K562 (cell line): Measurements from ENCODE around the gene ITPA. TPM values are rescaled to one million over a fixed set of nuclear protein-coding genes. Genes with fewer than 3 reads are reported as not detected.

Experiments used
- ATAC-seq: fragments of 200-7000 bp; cut with Tn5 transposase; 3 replicates; pipeline ENCODE4 v1.9.1; 2020; ENCODE audit warnings: moderate library complexity
- BruUV-seq: library from RNA; stranded (reverse); fragments of 400-500 nt; replicated peaks from 2 replicates; lab custom pipeline; 2021; lab: Mats Ljungman, UMichigan
- CTCF ChIA-PET: fragments of 300-600 bp; formaldehyde crosslinking; extraction: SDS; loops from one replicate; lab custom pipeline; 2021; ENCODE audit warnings: low intra/inter-chr PET ratio; lab: Yijun Ruan, JAX
- POLR2A ChIA-PET: fragments of 300-600, 350-650 bp; sonication (Branson Sonifier 250); formaldehyde crosslinking; extraction: SDS; loops from one replicate; lab custom pipeline; 2021; ENCODE audit warnings: antibody characterized with exemption, inconsistent platforms; lab: Yijun Ruan, JAX
- DNase-seq, 4 experiments: peaks; one replicate each; pipeline versions ENCODE4 v3.0.0 to v3.0.0-alpha.2; 2011 to 2018; ENCODE audit warnings: low spot score in 3 of 4, mixed read lengths in 3 of 4; ENCODE audit errors: extremely low read depth in 1 of 4
- FAIRE-seq: peaks from 2 replicates; lab custom pipeline; 2011; peaks lifted over from hg19 to GRCh38; lab: Jason Lieb, UNC
- H2AFZ ChIP-seq: 2 replicates; pipeline ENCODE4 v1.6.0; 2011; ENCODE audit warnings: low read depth, low read length, control low read depth, inconsistent platforms
- H3K27ac ChIP-seq: fragments of 200-600 bp; 3 replicates; pipeline ENCODE4 v1.8.0; 2011; ENCODE audit warnings: low read depth, mild to moderate bottlenecking, control low read depth, inconsistent platforms, low read length, moderate library complexity, mixed read lengths; ENCODE audit errors: extremely low read depth
- H3K27me3 ChIP-seq, 2 experiments: fragments of 300-600 bp in 1 of 2; 2 replicates in 1 of 2; 3 replicates in 1 of 2; pipeline versions ENCODE4 v1.6.0 to v1.8.0; 2011; ENCODE audit warnings: inconsistent platforms in 2 of 2, low read length in 2 of 2, mild to moderate bottlenecking in 1 of 2, mixed read lengths in 1 of 2, moderate library complexity in 1 of 2; ENCODE audit not compliant: control insufficient read depth in 2 of 2, insufficient read depth in 2 of 2
- H3K36me3 ChIP-seq: fragments of 300-600 bp; 3 replicates; pipeline ENCODE4 v1.8.0; 2011; ENCODE audit warnings: mild to moderate bottlenecking, low read length, inconsistent platforms; ENCODE audit not compliant: control insufficient read depth, insufficient read depth
- H3K4me1 ChIP-seq, 2 experiments: fragments of 200-600 bp in 1 of 2; replicated peaks in 1 of 2; 2 replicates in 1 of 2; 3 replicates in 1 of 2; pipeline versions ENCODE4 v1.5.1 to v1.8.0; 2011; ENCODE audit warnings: inconsistent platforms in 2 of 2, low read length in 2 of 2, mild to moderate bottlenecking in 1 of 2, mixed read lengths in 1 of 2, moderate library complexity in 1 of 2; ENCODE audit not compliant: control insufficient read depth in 2 of 2, insufficient read depth in 2 of 2
- H3K4me2 ChIP-seq: 2 replicates; pipeline ENCODE4 v1.6.1; 2011; ENCODE audit warnings: low read length, control low read depth, inconsistent platforms, mixed read lengths; ENCODE audit not compliant: insufficient read depth
- H3K4me3 ChIP-seq: fragments of 200-600 bp; sonication (generic), shearing (Covaris generic); 2 replicates; pipeline ENCODE4 v1.5.1; 2016; ENCODE audit warnings: control low read depth, inconsistent platforms
- H3K79me2 ChIP-seq: fragments of 200-600 bp; 3 replicates; pipeline ENCODE4 v1.8.0; 2011; ENCODE audit warnings: low read length, inconsistent platforms; ENCODE audit not compliant: control insufficient read depth, insufficient read depth
- H3K9ac ChIP-seq, 2 experiments: 2 replicates each; pipeline versions ENCODE4 v1.6.0 to v1.6.1; 2011; ENCODE audit warnings: low read depth in 2 of 2, low read length in 2 of 2, control low read depth in 1 of 2, inconsistent platforms in 1 of 2, mild to moderate bottlenecking in 1 of 2, mixed read lengths in 1 of 2; ENCODE audit not compliant: insufficient read depth in 1 of 2
- H3K9me1 ChIP-seq: one replicate; pipeline ENCODE4 v1.6.0; 2011; ENCODE audit warnings: inconsistent platforms, mild to moderate bottlenecking, low read length, moderate library complexity; ENCODE audit not compliant: control insufficient read depth, insufficient read depth
- H3K9me3 ChIP-seq: replicated peaks from 2 replicates; pipeline ENCODE4 v1.5.1; 2011; ENCODE audit warnings: low read depth, low read length, inconsistent platforms; ENCODE audit not compliant: control insufficient read depth, insufficient read depth
- H4K20me1 ChIP-seq: replicated peaks from 2 replicates; pipeline ENCODE4 v1.6.1; 2011; ENCODE audit warnings: low read length, inconsistent platforms, mixed read lengths; ENCODE audit not compliant: control insufficient read depth, insufficient read depth
- AFF1 ChIP-seq, 2 experiments: fragments of 450-650 bp; IDR thresholded peaks; 2 replicates each; pipeline ENCODE4 v1.6.1; 2018; ENCODE audit warnings: mild to moderate bottlenecking in 2 of 2, low read depth in 1 of 2; ENCODE audit not compliant: partially characterized antibody in 2 of 2
- ATF2 ChIP-seq: sonication (generic); formaldehyde crosslinking; IDR thresholded peaks from 2 replicates; pipeline ENCODE4 v1.8.1; 2022; ENCODE audit warnings: missing genetic modification reagents
- EWSR1 ChIP-seq: fragments of 450-650 bp; IDR thresholded peaks from 2 replicates; pipeline ENCODE4 v1.6.1; 2018; ENCODE audit warnings: borderline replicate concordance, mild to moderate bottlenecking, low read depth, moderate library complexity; ENCODE audit not compliant: partially characterized antibody
- FOXA1 ChIP-seq: fragments of 450-650 bp; IDR thresholded peaks from 2 replicates; pipeline ENCODE4 v1.6.1; 2016; ENCODE audit warnings: mild to moderate bottlenecking, borderline replicate concordance
- GMEB1 ChIP-seq: fragments of 250-450 bp; sonication (Bioruptor Pico); IDR thresholded peaks from 2 replicates; pipeline ENCODE4 v1.4.0; 2020; ENCODE audit warnings: mild to moderate bottlenecking
- HEY1 ChIP-seq: fragments of 250-450 bp; sonication (Bioruptor Pico); IDR thresholded peaks from 2 replicates; pipeline ENCODE4 v1.5.0; 2020; ENCODE audit warnings: mild to moderate bottlenecking, moderate library complexity, borderline replicate concordance
- HMBOX1 ChIP-seq: sonication (generic); IDR thresholded peaks from 2 replicates; pipeline ENCODE4 v1.6.1; 2016
- HMG20B ChIP-seq: fragments of 250-450 bp; sonication (Bioruptor Pico); IDR thresholded peaks from 2 replicates; pipeline ENCODE4 v1.5.0; 2021; ENCODE audit warnings: mild to moderate bottlenecking
- HNRNPUL1 ChIP-seq: fragments of 200-400 bp; formaldehyde crosslinking; IDR thresholded peaks from 2 replicates; pipeline ENCODE4 v1.6.1; 2017; ENCODE audit warnings: low read length
- PYGO2 ChIP-seq: fragments of 450-650 bp; IDR thresholded peaks from 2 replicates; pipeline ENCODE4 v1.6.1; 2016; ENCODE audit warnings: mild to moderate bottlenecking, missing genetic modification characterization, moderate library complexity, missing compliant biosample characterization
- RB1 ChIP-seq: fragments of 450-650 bp; IDR thresholded peaks from 2 replicates; pipeline ENCODE4 v1.6.1; 2017; ENCODE audit warnings: low read depth, mild to moderate bottlenecking
- SP1 ChIP-seq: sonication (generic); formaldehyde crosslinking; IDR thresholded peaks from 2 replicates; pipeline ENCODE4 v1.8.1; 2022; ENCODE audit warnings: mild to moderate bottlenecking, missing genetic modification reagents
- TEAD1 ChIP-seq, 2 experiments: fragments of 450-650 bp in 1 of 2; sonication (generic) in 1 of 2; formaldehyde crosslinking; IDR thresholded peaks; 2 replicates each; pipeline versions ENCODE4 v1.4.0 to v1.8.0; 2020 to 2022; ENCODE audit warnings: mild to moderate bottlenecking in 2 of 2, missing genetic modification reagents in 1 of 2
- WGBS: fragments of 100-300 bp; shearing (Covaris generic); methylation state at CpG from one replicate; pipeline ENCODE4 v1.1.6; 2016; ENCODE audit warnings: low coverage, mixed read lengths; ENCODE audit not compliant: insufficient coverage; ENCODE audit errors: missing lambda C conversion rate; 5-methylcytosine and 5-hydroxymethylcytosine counted together
- in situ Hi-C: fragments of 300-500 bp; cut with MboI; formaldehyde crosslinking; loops from 4 replicates; pipeline ENCODE4 v1.15.0; 2018; ENCODE audit warnings: inconsistent platforms, mixed read lengths
- intact Hi-C: fragments of 100-400 bp; cut with micrococcal nuclease; formaldehyde crosslinking; loops from 2 replicates; pipeline ENCODE4 v1.14.2; 2022
- polyA plus RNA-seq, 8 experiments: library from polyadenylated mRNA; depleted of rRNA in 4 of 8; stranded (reverse) in 5 of 8; unstranded in 3 of 8; fragments of >200 nt; fragmentation: Nextera tagmentation in 2 of 8; fragmentation: Illumina TruSeq in 1 of 8; extraction: Ambion mirVana in 2 of 8; extraction: Trizol in 1 of 8; gene quantifications; 2 replicates each; pipeline versions ENCODE4 v1.2.1 to v1.2.3, GENCODE V29; 2011 to 2014; ENCODE audit warnings: inconsistent platforms in 1 of 8, missing spikeins in 1 of 8
- total RNA-seq, 7 experiments: library from RNA; depleted of rRNA in 6 of 7; stranded (reverse); fragments of >200 nt in 6 of 7; fragmentation: Illumina TruSeq in 2 of 7; extraction: Trizol in 2 of 7; gene quantifications; 2 replicates each; pipeline versions ENCODE4 v1.2.1 to v1.2.3, GENCODE V29; 2011 to 2021; ENCODE audit warnings: low replicate concordance in 1 of 7

The ITPA gene
- total and polyA plus RNA-seq, 9 of the 15 experiments (the other 6 are each of a cell fraction or from before 2014, with no cell fraction given) = 5.0 to 79.7 (median 36.7) TPM

GRCh38 chr20:3168829-3169590 is 40.3 kb upstream of the ITPA start:
- BruUV-seq = no TSS peak
- in situ Hi-C loops (no loop called here), intact Hi-C loops (no loop called here)
- FAIRE-seq (no peak), ATAC-seq (no peak), DNase-seq (no peak)
- Histone ChIP-seq H3K4me1 (peaks cover 0 to 53% of the 10 kb centered on the region in 2 experiments; a peak in 3 of 5 replicates), H3K9me3 (no peaks in the 10 kb centered on the region), H4K20me1 (no peaks in the 10 kb centered on the region), H3K27me3 (no peaks in the 10 kb centered on the region), H2AFZ (no peak overlapping the region), H3K4me3 (no peak overlapping the region), H3K27ac (no peak overlapping the region), H3K79me2 (peaks cover 2% of the 10 kb centered on the region; the same call in 1 of the 3 replicates), H3K9me1 (no peaks in the 10 kb centered on the region), H3K36me3 (no peaks in the 10 kb centered on the region), H3K9ac (no peak overlapping the region), H3K4me2 (no peak overlapping the region)
- CTCF ChIA-PET = no interaction called here
- WGBS = 56% methylated on average over 2 of the region's 7 CpGs
- POLR2A ChIA-PET = interaction anchor here (1.3 kb wide), 1 partner anchor 10 kb away, joined by 4 read pairs; the partner anchor contains the start of genes FASTKD5 and UBOX5
- no peak for TF ChIP-seq FOXA1
- TF ChIP-seq EWSR1 = no peak
- no peak for TF ChIP-seq HMG20B (CRISPR knock-in tag)
- no peak for TF ChIP-seq SP1 (CRISPR knock-in tag)
- no peak for TF ChIP-seq HNRNPUL1
- no peak for TF ChIP-seq RB1
- no peak for TF ChIP-seq GMEB1
- TF ChIP-seq PYGO2 (tag) = no peak
- TF ChIP-seq ATF2 (CRISPR knock-in tag) = no peak
- no peak for TF ChIP-seq HMBOX1
- no peak for TF ChIP-seq AFF1 (IDR thresholded peaks at IDR 0.05; ENCODE audit: low read depth in 1 of 2, partially characterized antibody in 2 of 2)
- TF ChIP-seq TEAD1 (CRISPR knock-in tag; IDR thresholded peaks at IDR 0.05) = no peak
- no peak for TF ChIP-seq HEY1 (CRISPR knock-in tag)
